HepG2 (cell line): ENCODE results near the gene TPGS1. TPM values are rescaled to one million over a fixed set of nuclear protein-coding genes. Genes with fewer than 3 reads are reported as not detected.
A peak's percentile ranks its signal among the peaks of the same experiment; 100 is the strongest.

ENCODE experiments used
- LCORL ChIP-seq, 2 experiments: fragments of 450-650 bp in 1 of 2; sonication (generic) in 1 of 2; formaldehyde crosslinking in 1 of 2; IDR thresholded peaks; 2 replicates each; pipeline versions ENCODE4 v1.5.0 to v1.6.1; 2017 to 2020; ENCODE audit warnings: antibody characterized with exemption in 1 of 2, missing genetic modification reagents in 1 of 2
- MAX ChIP-seq: IDR thresholded peaks from 2 replicates; pipeline ENCODE4 v1.6.1; 2012; ENCODE audit warnings: inconsistent platforms
- MIER2 ChIP-seq: IDR thresholded peaks from 2 replicates; pipeline ENCODE4 v1.6.1; 2016; ENCODE audit warnings: missing biosample characterization, missing genetic modification reagents
- NBN ChIP-seq: fragments of 450-650 bp; conservative IDR thresholded peaks from 2 replicates; pipeline ENCODE4 v1.6.1; 2017
- SMC3 ChIP-seq: IDR thresholded peaks from 2 replicates; pipeline ENCODE4 v1.6.1; 2011; ENCODE audit warnings: low read length, improper control_type of control experiment
- SOX13 ChIP-seq, 3 experiments: fragments of 450-650 bp in 1 of 3; sonication (generic) in 1 of 3; formaldehyde crosslinking in 1 of 3; IDR thresholded peaks in 2 of 3; conservative IDR thresholded peaks in 1 of 3; 2 replicates each; pipeline versions ENCODE4 v1.5.0 to v1.6.1; 2016 to 2020; ENCODE audit warnings: antibody characterized with exemption in 1 of 3, mild to moderate bottlenecking in 1 of 3, missing compliant biosample characterization in 1 of 3, missing genetic modification reagents in 1 of 3, moderate library complexity in 1 of 3
- ZNF280D ChIP-seq: sonication (generic); formaldehyde crosslinking; IDR thresholded peaks from 2 replicates; pipeline ENCODE4 v1.5.1; 2020; ENCODE audit warnings: mild to moderate bottlenecking, missing genetic modification reagents
- ZNF30 ChIP-seq: sonication (generic); formaldehyde crosslinking; IDR thresholded peaks from 2 replicates; pipeline ENCODE4 v1.5.0; 2020; ENCODE audit warnings: mild to moderate bottlenecking, missing genetic modification reagents
- ZNF318 ChIP-seq: sonication (generic); formaldehyde crosslinking; IDR thresholded peaks from 2 replicates; pipeline ENCODE4 v1.4.0; 2020; ENCODE audit warnings: mild to moderate bottlenecking, missing genetic modification reagents
- ZNF598 ChIP-seq: sonication (generic); formaldehyde crosslinking; IDR thresholded peaks from 2 replicates; pipeline ENCODE4 v1.5.1; 2020; ENCODE audit warnings: mild to moderate bottlenecking, missing genetic modification reagents, borderline replicate concordance
- ZNF615 ChIP-seq: sonication (generic); formaldehyde crosslinking; IDR thresholded peaks from 2 replicates; pipeline ENCODE4 v1.5.0; 2020; ENCODE audit warnings: mild to moderate bottlenecking, missing genetic modification reagents, borderline replicate concordance
- ZNF792 ChIP-seq: IDR thresholded peaks from 2 replicates; pipeline ENCODE4 v1.6.1; 2016
- ZXDC ChIP-seq: sonication (generic); formaldehyde crosslinking; IDR thresholded peaks from 2 replicates; pipeline ENCODE4 v1.5.0; 2020; ENCODE audit warnings: mild to moderate bottlenecking, missing genetic modification reagents
- polyA plus RNA-seq, 8 experiments: library from polyadenylated mRNA; depleted of rRNA in 3 of 8; stranded (reverse) in 7 of 8; unstranded in 1 of 8; fragments of >200 nt; fragmentation: Illumina TruSeq in 4 of 8; extraction: Trizol in 4 of 8; gene quantifications; 2 replicates each; pipeline versions ENCODE4 v1.2.1 to v1.2.3, GENCODE V29; 2011 to 2016; ENCODE audit warnings: low read depth in 4 of 8, missing spikeins in 1 of 8, mixed read lengths in 1 of 8; ENCODE audit not compliant: insufficient read depth in 1 of 8
- total RNA-seq, 5 experiments: library from RNA; depleted of rRNA; stranded (reverse); fragments of >200 nt; fragmentation: Illumina TruSeq; extraction: Trizol; gene quantifications; 2 replicates each; pipeline ENCODE4 v1.2.3, GENCODE V29; 2016; ENCODE audit warnings: low read depth in 1 of 5

TPGS1 gene
- total and polyA plus RNA-seq, 2 of the 13 experiments (the other 11 are each of a cell fraction or from before 2014, with no cell fraction given), result 1.1 to 6.2 TPM

- 0 out of 2 replicates have a peak, but pooled peaks have one; percentile 45 for TF ChIP-seq ZNF318
- TF ChIP-seq ZNF615 (CRISPR knock-in tag), result no peak
- peak; percentile 99 for TF ChIP-seq NBN
- TF ChIP-seq ZNF30 (CRISPR knock-in tag), result no peak
- TF ChIP-seq MAX, result 0 out of 2 replicates have a peak, but pooled peaks have one; percentile 14
- no peak for TF ChIP-seq ZNF280D (CRISPR knock-in tag)
- TF ChIP-seq ZXDC (CRISPR knock-in tag), result no peak
- TF ChIP-seq SOX13 (IDR thresholded peaks at IDR 0.05), result no peak
- no peak for TF ChIP-seq SOX13 (CRISPR knock-in tag; conservative IDR thresholded peaks at IDR 0.05 in 1 of 2, IDR thresholded peaks at IDR 0.05 in 1 of 2)
- peak; percentile 70 for TF ChIP-seq SMC3
- no peak; the same call in 1 of the 2 replicates for TF ChIP-seq LCORL (IDR thresholded peaks at IDR 0.05)
- no peak for TF ChIP-seq LCORL (CRISPR knock-in tag; IDR thresholded peaks at IDR 0.05)
- no peak for TF ChIP-seq MIER2 (CRISPR knock-in tag)
- TF ChIP-seq ZNF598, result no peak
- no peak for TF ChIP-seq ZNF792 (CRISPR knock-in tag)
These were observed 27.1 kb upstream of the TPGS1 start (continued) for GRCh38 chr19:480016-480855.
